Keratinocyte (primary cell): ENCODE results near the gene CPAMD8.

Source experiments
- CTCF ChIP-seq, 3 experiments: IDR thresholded peaks in 1 of 3; conservative IDR thresholded peaks in 1 of 3; optimal IDR thresholded peaks in 1 of 3; 2 replicates in 2 of 3; 3 replicates in 1 of 3; pipeline versions ENCODE3 to v1.5.1; 2011; ENCODE audit warnings: low read length in 3 of 3, mild to moderate bottlenecking in 3 of 3, moderate library complexity in 2 of 3, control low read depth in 1 of 3, inconsistent platforms in 1 of 3; ENCODE audit not compliant: insufficient read depth in 2 of 3; ENCODE audit errors: extremely low read depth in 1 of 3
- EZH2 ChIP-seq: IDR thresholded peaks from one replicate; pipeline ENCODE4 v1.6.1; 2012; ENCODE audit warnings: inconsistent platforms, mild to moderate bottlenecking, low read length, moderate library complexity

- TF ChIP-seq CTCF (optimal IDR thresholded peaks at IDR 0.05 in 1 of 3, IDR thresholded peaks at IDR 0.05 in 1 of 3, conservative IDR thresholded peaks at IDR 0.05 in 1 of 3; ENCODE audit: extremely low read depth in 1 of 3, insufficient read depth in 2 of 3, low read length in 3 of 3) (no peak), EZH2 (no peak)
Observed at GRCh38 chr19:16849168-16849567, 177.4 kb downstream of the CPAMD8 start.
